Endodermal cell (in vitro differentiated cells): Measurements from ENCODE around the gene AP1G2. TPM values are rescaled to one million over a fixed set of nuclear protein-coding genes. Genes with fewer than 3 reads are reported as not detected.

Experiments used
- DNase-seq: peaks from one replicate; pipeline ENCODE4 v3.0.0-alpha.2; 2017
- H3K27ac ChIP-seq: 2 replicates; pipeline ENCODE4 v1.5.1; 2013; ENCODE audit warnings: mild to moderate bottlenecking, low read depth, low read length, moderate library complexity
- H3K27me3 ChIP-seq: 2 replicates; pipeline ENCODE4 v1.6.1; 2013; ENCODE audit warnings: mild to moderate bottlenecking, low read length, moderate library complexity; ENCODE audit not compliant: insufficient read depth, control insufficient read depth, poor library complexity, severe bottlenecking
- H3K36me3 ChIP-seq: 2 replicates; pipeline ENCODE4 v1.7.0; 2013; ENCODE audit warnings: mild to moderate bottlenecking, low read length, moderate library complexity; ENCODE audit not compliant: control insufficient read depth, insufficient read depth
- H3K4me1 ChIP-seq: one replicate; pipeline ENCODE4 v1.7.0; 2013; ENCODE audit warnings: low read length; ENCODE audit not compliant: control insufficient read depth, insufficient read depth
- H3K4me3 ChIP-seq: 2 replicates; pipeline ENCODE4 v1.5.1; 2013; ENCODE audit warnings: mild to moderate bottlenecking, low read length, moderate library complexity
- H3K9ac ChIP-seq: 2 replicates; pipeline ENCODE4 v1.6.1; 2013; ENCODE audit warnings: mild to moderate bottlenecking, low read length, moderate library complexity; ENCODE audit not compliant: poor library complexity, severe bottlenecking; ENCODE audit errors: extremely low read depth
- H3K9me3 ChIP-seq: 2 replicates; pipeline ENCODE4 v1.6.1; 2013; ENCODE audit warnings: mild to moderate bottlenecking, low read length, moderate library complexity; ENCODE audit not compliant: control insufficient read depth
- H3K27ac Mint-ChIP-seq: 2 replicates; pipeline ENCODE4 v1.8.0; 2020; ENCODE audit warnings: mixed read lengths
- H3K27me3 Mint-ChIP-seq: 2 replicates; pipeline ENCODE4 v1.8.0; 2021; ENCODE audit warnings: mild to moderate bottlenecking, mixed read lengths; ENCODE audit not compliant: insufficient read depth
- H3K36me3 Mint-ChIP-seq: 2 replicates; pipeline ENCODE4 v1.8.0; 2020; ENCODE audit warnings: low read depth, mixed read lengths
- H3K4me1 Mint-ChIP-seq: 2 replicates; pipeline ENCODE4 v1.8.0; 2020; ENCODE audit warnings: mixed read lengths
- H3K4me3 Mint-ChIP-seq: 2 replicates; pipeline ENCODE4 v1.8.0; 2020; ENCODE audit warnings: mild to moderate bottlenecking, moderate library complexity, mixed read lengths
- H3K9me3 Mint-ChIP-seq: 2 replicates; pipeline ENCODE4 v1.8.0; 2020; ENCODE audit warnings: mild to moderate bottlenecking, mixed read lengths
- CTCF ChIP-seq: fragments of 200-600 bp; sonication (generic); conservative IDR thresholded peaks from 2 replicates; pipeline ENCODE4 v1.5.0; 2021; ENCODE audit warnings: antibody characterized with exemption, mild to moderate bottlenecking
- WGBS, 2 experiments: methylation state at CpG; one replicate each; pipeline versions ENCODE4 v1.1.5 to v1.1.7; 2013; ENCODE audit warnings: missing lambda C conversion rate in 2 of 2, mixed read lengths in 1 of 2; ENCODE audit not compliant: insufficient coverage in 1 of 2, insufficient read length in 1 of 2; 5-methylcytosine and 5-hydroxymethylcytosine counted together
- total RNA-seq, 2 donors: library from RNA; stranded (reverse); fragmentation: NEBNext Ultra II Directional in 1 of 2; extraction: Animal tissue kit (Norgen Biotek cat#: 25700) in 1 of 2; gene quantifications; 2 replicates in 1 of 2; 3 replicates in 1 of 2; pipeline ENCODE4 v1.2.1, GENCODE V29; 2021

Gene AP1G2
- total RNA-seq, 2 donors from 2014 or later = 203 to 209 TPM

- no peak for DNase-seq
- H3K4me3 ChIP-seq = no peak overlapping the region
- no peaks in the 10 kb centered on the region for H3K27me3 Mint-ChIP-seq
- H3K4me1 ChIP-seq = no peaks in the 10 kb centered on the region
- WGBS, 2 experiments = 91 to 93% methylated on average over 8 to 10 of the region's 10 CpGs
- H3K27me3 ChIP-seq = no peaks in the 10 kb centered on the region
- H3K4me1 Mint-ChIP-seq = peaks cover 13% of the 10 kb centered on the region
- H3K9me3 ChIP-seq = no peaks in the 10 kb centered on the region
- H3K9me3 Mint-ChIP-seq = no peaks in the 10 kb centered on the region
- no peak overlapping the region for H3K9ac ChIP-seq
- peak overlapping the region; percentile 30 for H3K27ac Mint-ChIP-seq
- peaks cover 36% of the 10 kb centered on the region for H3K36me3 Mint-ChIP-seq
- TF ChIP-seq CTCF = no peak
- H3K27ac ChIP-seq = no peak overlapping the region
- H3K4me3 Mint-ChIP-seq = no peak overlapping the region
- H3K36me3 ChIP-seq = peaks cover 56% of the 10 kb centered on the region
Observed at GRCh38 chr14:23558346-23559009, 9.1 kb downstream of the AP1G2 start.

- Histone ChIP-seq H3K27me3 (no peaks in the 10 kb centered on the region), H3K9me3 (no peaks in the 10 kb centered on the region), H3K36me3 (peaks cover 51% of the 10 kb centered on the region), H3K4me1 (no peaks in the 10 kb centered on the region), H3K27ac (no peak overlapping the region), H3K9ac (no peak overlapping the region), H3K4me3 (no peak overlapping the region)
- no peak overlapping the region for H3K27ac Mint-ChIP-seq
- H3K9me3 Mint-ChIP-seq = no peaks in the 10 kb centered on the region
- no peaks in the 10 kb centered on the region for H3K27me3 Mint-ChIP-seq
- peak overlapping the region; percentile 81 for H3K4me3 Mint-ChIP-seq
- TF ChIP-seq CTCF = no peak
- WGBS, 2 experiments = 88 to 100% methylated on average over 1 of the region's 1 CpG
- H3K4me1 Mint-ChIP-seq = peaks cover 13% of the 10 kb centered on the region
- peaks cover 31% of the 10 kb centered on the region for H3K36me3 Mint-ChIP-seq
- no peak for DNase-seq
Observed at GRCh38 chr14:23557946-23558345, 9.6 kb downstream of the AP1G2 start.

- H3K4me1 ChIP-seq = no peaks in the 10 kb centered on the region
- peaks cover 49% of the 10 kb centered on the region for H3K36me3 ChIP-seq
- WGBS, 2 experiments = 71 to 77% methylated on average over 2 of the region's 2 CpGs
- H3K9ac ChIP-seq = no peak overlapping the region
- peak overlapping the region; percentile 81 for H3K4me3 Mint-ChIP-seq
- H3K36me3 Mint-ChIP-seq = peaks cover 27% of the 10 kb centered on the region
- H3K27ac ChIP-seq = no peak overlapping the region
- H3K4me3 ChIP-seq = peak overlapping the region; percentile 94
- no peak overlapping the region for H3K27ac Mint-ChIP-seq
- no peak for DNase-seq
- H3K27me3 ChIP-seq = no peaks in the 10 kb centered on the region
- H3K4me1 Mint-ChIP-seq = peaks cover 13% of the 10 kb centered on the region
- no peak for TF ChIP-seq CTCF
- no peaks in the 10 kb centered on the region for H3K9me3 ChIP-seq
- no peaks in the 10 kb centered on the region for H3K27me3 Mint-ChIP-seq
- no peaks in the 10 kb centered on the region for H3K9me3 Mint-ChIP-seq
Observed at GRCh38 chr14:23557521-23557920, 10.1 kb downstream of the AP1G2 start.
